H1 (cell line): ENCODE results near the gene ERVFRD-1.

Experiments used
- ASH2L ChIP-seq: fragments of 200-600, 300-600 bp; sonication (generic); IDR thresholded peaks from one replicate; pipeline ENCODE4 v1.7.1; 2017; ENCODE audit warnings: low read length
- ATF3 ChIP-seq: IDR thresholded peaks from 2 replicates; pipeline ENCODE4 v1.6.1; 2011; ENCODE audit warnings: low read depth, mild to moderate bottlenecking, low read length; ENCODE audit not compliant: insufficient read depth
- BACH1 ChIP-seq: IDR thresholded peaks from 2 replicates; pipeline ENCODE4 v1.6.1; 2012; ENCODE audit warnings: low read length, improper control_type of control experiment
- BCL11A ChIP-seq, 2 experiments: IDR thresholded peaks; one replicate each; pipeline ENCODE4 v1.6.1; 2011; ENCODE audit warnings: low read depth in 2 of 2, low read length in 2 of 2, mild to moderate bottlenecking in 2 of 2
- CTCF ChIP-seq, 3 experiments: IDR thresholded peaks; 1 replicate in 2 of 3; 2 replicates in 1 of 3; pipeline versions ENCODE4 v1.5.1 to v1.6.1; 2011; ENCODE audit warnings: low read length in 3 of 3, mild to moderate bottlenecking in 3 of 3, inconsistent platforms in 2 of 3, low read depth in 1 of 3, moderate library complexity in 1 of 3; ENCODE audit not compliant: insufficient read depth in 1 of 3; ENCODE audit errors: control extremely low read depth in 1 of 3
- E2F6 ChIP-seq: IDR thresholded peaks from 2 replicates; pipeline ENCODE4 v1.6.1; 2012; ENCODE audit warnings: inconsistent platforms
- EZH2 ChIP-seq: fragments of 200-600 bp; sonication (generic); IDR thresholded peaks from 2 replicates; pipeline ENCODE4 v1.7.1; 2012; ENCODE audit warnings: low read depth, mild to moderate bottlenecking, moderate library complexity, low read length, inconsistent platforms; ENCODE audit not compliant: severe bottlenecking
- JUND ChIP-seq: IDR thresholded peaks from 2 replicates; pipeline ENCODE4 v1.6.1; 2011; ENCODE audit warnings: mild to moderate bottlenecking, improper control_type of control experiment, low read length
- MAX ChIP-seq: IDR thresholded peaks from 2 replicates; pipeline ENCODE4 v1.6.1; 2012; ENCODE audit warnings: inconsistent platforms
- POLR2AphosphoS5 ChIP-seq: IDR thresholded peaks from 2 replicates; pipeline ENCODE4 v1.6.1; 2011; ENCODE audit warnings: low read depth, low read length
- SP1 ChIP-seq: IDR thresholded peaks from 2 replicates; pipeline ENCODE4 v1.6.1; 2011; ENCODE audit warnings: low read depth, low read length
- TAF1 ChIP-seq: IDR thresholded peaks from 2 replicates; pipeline ENCODE4 v1.6.1; 2011; ENCODE audit warnings: mild to moderate bottlenecking, low read depth, low read length
- TEAD4 ChIP-seq: IDR thresholded peaks from 2 replicates; pipeline ENCODE4 v1.6.1; 2012; ENCODE audit warnings: low read depth, low read length, inconsistent platforms, mixed read lengths

GRCh38 chr6:11128608-11129007 is 17.1 kb upstream of the ERVFRD-1 start:
- TF ChIP-seq MAX, result no peak
- no peak for TF ChIP-seq TAF1
- no peak for TF ChIP-seq BCL11A (IDR thresholded peaks at IDR 0.05; ENCODE audit: low read depth in 2 of 2, low read length in 2 of 2)
- TF ChIP-seq TEAD4, result no peak
- no peak for TF ChIP-seq SP1
- TF ChIP-seq JUND, result no peak
- no peak for TF ChIP-seq BACH1
- no peak for TF ChIP-seq CTCF (IDR thresholded peaks at IDR 0.05; ENCODE audit: control extremely low read depth in 1 of 3, insufficient read depth in 1 of 3, low read depth in 1 of 3, low read length in 3 of 3)
- TF ChIP-seq POLR2AphosphoS5, result no peak
- no peak for TF ChIP-seq ASH2L
- no peak for TF ChIP-seq ATF3
- no peak for TF ChIP-seq E2F6
- no peak for TF ChIP-seq EZH2
